ENCODE results near the gene LTBR.

GRCh38 chr12:6418796-6419195, 34.8 kb downstream of the LTBR start:
- TF ChIP-seq CTCF (conservative IDR thresholded peaks at IDR 0.05) (no peak), EZH2 (IDR thresholded peaks at IDR 0.05; ENCODE audit: low read depth) (no peak)
